ENCODE data around the gene ADH6.
"Not testable (repeated sequence)": the region's sequence is repeated elsewhere in the genome, so short reads cannot be mapped to it uniquely, and the experiment has no call there.

ADH6 gene

DNA sequence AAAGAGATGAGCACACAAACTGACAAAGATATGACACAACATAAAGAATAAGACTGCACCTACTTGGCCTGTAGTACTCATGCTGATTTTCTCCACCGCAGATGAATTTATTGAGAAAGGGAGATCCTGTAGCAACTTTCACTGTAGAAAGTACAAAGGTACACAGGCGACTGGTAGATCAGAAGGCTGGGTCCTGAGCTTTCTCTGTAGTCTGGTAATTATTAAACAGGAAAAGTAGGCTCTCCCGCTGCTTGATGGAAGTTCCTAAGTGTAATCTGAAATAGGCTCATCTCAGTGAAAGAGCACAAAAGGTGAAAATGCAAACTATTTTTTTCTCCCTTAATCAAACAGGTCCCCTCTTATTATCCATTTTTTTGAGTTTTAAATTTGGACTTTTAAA, at the start of gene ADH6:
ADH6 (minus strand) TSS at position 175 of the 400 bp plus-strand sequence; CDS start at position 81, 94 bp downstream.
- H3K27ac ChIP-seq = no peak within 1 kb of the TSS
- TF ChIP-seq, protein P1, sequence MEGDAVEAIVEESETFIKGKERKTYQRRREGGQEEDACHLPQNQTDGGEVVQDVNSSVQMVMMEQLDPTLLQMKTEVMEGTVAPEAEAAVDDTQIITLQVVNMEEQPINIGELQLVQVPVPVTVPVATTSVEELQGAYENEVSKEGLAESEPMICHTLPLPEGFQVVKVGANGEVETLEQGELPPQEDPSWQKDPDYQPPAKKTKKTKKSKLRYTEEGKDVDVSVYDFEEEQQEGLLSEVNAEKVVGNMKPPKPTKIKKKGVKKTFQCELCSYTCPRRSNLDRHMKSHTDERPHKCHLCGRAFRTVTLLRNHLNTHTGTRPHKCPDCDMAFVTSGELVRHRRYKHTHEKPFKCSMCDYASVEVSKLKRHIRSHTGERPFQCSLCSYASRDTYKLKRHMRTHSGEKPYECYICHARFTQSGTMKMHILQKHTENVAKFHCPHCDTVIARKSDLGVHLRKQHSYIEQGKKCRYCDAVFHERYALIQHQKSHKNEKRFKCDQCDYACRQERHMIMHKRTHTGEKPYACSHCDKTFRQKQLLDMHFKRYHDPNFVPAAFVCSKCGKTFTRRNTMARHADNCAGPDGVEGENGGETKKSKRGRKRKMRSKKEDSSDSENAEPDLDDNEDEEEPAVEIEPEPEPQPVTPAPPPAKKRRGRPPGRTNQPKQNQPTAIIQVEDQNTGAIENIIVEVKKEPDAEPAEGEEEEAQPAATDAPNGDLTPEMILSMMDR (conservative IDR thresholded peaks at IDR 0.05) = no peak
- no peak for TF ChIP-seq ZFX (IDR thresholded peaks at IDR 0.05)

DNA sequence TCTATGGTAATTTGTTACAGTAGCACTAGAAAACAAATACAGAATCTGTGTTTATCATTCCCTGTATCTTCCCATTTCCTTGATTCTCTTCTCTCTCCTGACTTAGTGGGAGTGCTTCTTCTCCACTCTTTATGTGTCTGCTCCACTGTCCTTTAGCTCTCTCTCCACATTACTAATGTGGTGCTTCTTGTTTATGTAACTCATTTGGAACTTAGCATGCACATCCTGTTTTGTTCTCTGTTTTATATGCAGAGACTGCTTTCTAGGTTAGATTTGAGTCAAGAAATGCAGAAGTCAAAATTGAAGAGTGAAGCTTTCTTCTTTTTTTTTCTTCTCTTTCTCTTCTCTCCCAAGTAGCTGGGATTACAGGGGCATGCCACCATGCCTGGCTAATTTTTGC, 45.9 kb upstream of the ADH6 start:
- H3K27ac ChIP-seq = no peak overlapping the region
- no peak for TF ChIP-seq ZFX (IDR thresholded peaks at IDR 0.05)
- TF ChIP-seq, protein P1 (conservative IDR thresholded peaks at IDR 0.05) = no peak

DNA sequence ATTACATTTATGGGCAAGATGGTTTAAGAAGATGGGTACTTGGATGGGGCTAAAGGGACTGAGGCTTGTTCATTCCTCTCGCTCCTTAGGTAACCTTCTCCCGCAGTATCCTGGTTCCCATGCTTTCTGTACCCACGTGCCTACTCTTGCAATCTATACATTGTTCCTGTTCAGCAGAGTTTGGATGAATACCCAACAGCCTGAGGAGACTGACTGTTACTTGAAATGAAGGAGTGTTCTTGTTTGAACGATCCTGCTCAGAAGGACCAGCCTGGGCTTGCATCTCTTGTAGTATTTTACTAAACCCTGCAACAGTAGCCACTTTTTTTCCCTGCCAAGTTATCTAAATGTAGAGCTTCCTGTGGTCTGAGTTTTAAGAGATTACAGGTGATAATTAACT, 33.7 kb upstream of the ADH6 start:
- TF ChIP-seq ZFX (IDR thresholded peaks at IDR 0.05) = no peak
- TF ChIP-seq, protein P1 (conservative IDR thresholded peaks at IDR 0.05) = no peak
- no peak overlapping the region for H3K27ac ChIP-seq

DNA sequence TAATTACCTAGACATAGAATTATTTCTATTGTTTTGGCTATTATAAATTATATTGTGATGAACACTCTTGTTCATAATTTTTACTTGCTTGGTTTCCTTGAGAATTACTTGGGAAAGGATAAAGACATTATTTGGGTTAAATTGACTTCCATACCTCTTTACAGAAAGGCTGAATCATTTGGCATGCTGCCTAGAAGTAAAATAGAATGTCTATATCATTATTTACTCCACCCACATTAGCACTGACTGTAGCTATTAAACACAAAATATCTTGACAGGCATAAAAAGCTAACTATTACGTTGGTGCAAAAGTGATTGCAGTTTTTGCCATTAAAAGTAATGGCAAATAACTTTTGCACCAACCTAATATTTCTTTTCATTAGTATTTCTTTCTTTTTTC, 29.7 kb upstream of the ADH6 start:
- no peak overlapping the region for H3K27ac ChIP-seq
- no peak for TF ChIP-seq ZFX (IDR thresholded peaks at IDR 0.05)
- TF ChIP-seq, protein P1 (conservative IDR thresholded peaks at IDR 0.05) = no peak

DNA sequence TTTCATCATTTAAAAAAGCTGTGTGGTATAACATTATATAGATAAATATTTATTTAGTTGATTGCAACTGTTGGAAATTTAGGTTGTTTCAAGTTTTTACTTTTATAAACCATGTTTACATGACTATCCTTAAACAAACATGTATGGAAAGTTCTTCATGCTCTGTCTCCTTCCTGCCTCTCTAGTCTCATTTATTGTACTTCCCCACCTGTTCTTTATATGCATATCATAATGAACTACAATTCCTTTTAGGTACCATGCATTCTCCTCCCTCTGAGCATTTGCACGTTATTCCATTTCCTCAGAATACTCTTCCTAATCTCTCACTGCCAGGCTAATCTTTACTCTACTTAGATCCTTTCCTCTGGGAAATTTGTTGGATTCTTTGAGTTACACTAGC, 16.9 kb upstream of the ADH6 start:
- TF ChIP-seq, protein P1 (conservative IDR thresholded peaks at IDR 0.05) = no peak
- no peak for TF ChIP-seq ZFX (IDR thresholded peaks at IDR 0.05)

DNA sequence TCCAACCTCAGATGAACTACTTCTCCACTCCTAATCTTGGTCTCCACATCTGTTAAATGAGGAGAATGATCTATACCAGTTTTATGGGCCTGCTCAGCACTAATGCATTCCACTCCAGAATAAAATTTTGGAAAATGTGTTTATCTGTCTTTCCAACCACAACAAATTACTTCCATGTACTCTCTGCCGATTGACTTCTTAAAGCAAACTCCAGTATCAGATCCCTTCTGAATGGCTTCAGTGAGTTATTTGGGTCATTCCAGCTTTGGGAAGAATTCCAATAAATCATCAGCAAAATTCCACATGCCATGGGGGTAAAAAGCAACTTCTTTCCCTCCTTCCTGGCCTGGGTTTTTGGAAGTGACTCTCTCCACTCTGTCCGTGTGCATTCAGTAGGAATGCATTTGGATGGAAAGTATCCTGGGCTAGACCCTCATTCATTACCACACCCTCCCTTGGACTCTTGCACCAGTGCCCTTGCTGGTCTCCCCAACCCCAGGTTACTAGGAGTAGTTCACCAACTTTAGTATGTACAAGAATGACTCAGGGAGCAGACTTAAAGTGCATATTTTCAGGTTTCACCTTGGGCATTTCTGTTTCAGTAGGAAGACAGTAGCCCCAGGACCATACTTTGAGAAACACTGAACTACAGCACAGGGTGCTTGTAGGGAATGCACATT, 15.4 kb upstream of the ADH6 start:
- TF ChIP-seq, protein P1 (conservative IDR thresholded peaks at IDR 0.05) = no peak
- TF ChIP-seq ZFX (IDR thresholded peaks at IDR 0.05) = no peak
- H3K27ac ChIP-seq = no peak overlapping the region

More for the DNA sequence above, 16.9 kb upstream of the ADH6 start:
- no peak overlapping the region for H3K27ac ChIP-seq

DNA sequence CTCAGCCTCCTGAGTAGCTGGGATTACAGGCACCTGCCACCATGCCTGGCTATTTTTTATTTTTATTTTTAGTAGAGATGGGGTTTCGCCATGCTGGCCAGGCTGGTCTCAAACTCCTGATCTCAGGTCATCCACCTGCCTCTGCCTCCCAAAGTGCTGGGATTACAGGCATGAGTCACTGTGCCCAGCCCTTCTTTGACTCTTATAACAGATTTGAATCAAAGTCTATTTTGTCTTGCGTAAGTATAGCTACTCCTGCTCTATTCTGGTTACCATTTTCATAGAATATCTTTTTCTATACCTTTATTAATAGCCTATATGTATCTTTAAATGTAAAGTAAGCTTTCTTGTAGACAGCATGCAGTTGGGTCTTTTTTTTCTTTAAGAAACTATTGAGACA, 14.4 kb upstream of the ADH6 start:
- H3K27ac ChIP-seq = not testable (repeated sequence)

DNA sequence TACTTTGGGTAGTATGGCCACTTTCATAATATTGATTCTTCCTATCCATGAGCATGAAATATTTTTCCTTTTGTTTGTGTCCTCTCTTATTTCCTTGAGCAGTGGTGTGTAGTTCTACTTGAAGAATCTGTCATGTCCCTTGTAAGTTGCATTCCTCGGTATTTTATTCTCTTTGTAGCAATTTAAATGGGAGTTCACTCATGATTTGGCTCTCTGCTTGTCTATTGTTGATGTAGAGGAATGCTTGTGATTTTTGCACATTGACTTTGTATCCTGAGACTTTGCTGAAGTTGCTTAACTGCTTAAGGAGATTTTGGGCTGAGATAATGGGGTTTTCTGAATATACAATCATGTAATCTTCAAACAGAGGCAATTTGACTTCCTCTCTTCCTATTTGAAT, 9.7 kb upstream of the ADH6 start:
- not testable (repeated sequence) for H3K27ac ChIP-seq

DNA sequence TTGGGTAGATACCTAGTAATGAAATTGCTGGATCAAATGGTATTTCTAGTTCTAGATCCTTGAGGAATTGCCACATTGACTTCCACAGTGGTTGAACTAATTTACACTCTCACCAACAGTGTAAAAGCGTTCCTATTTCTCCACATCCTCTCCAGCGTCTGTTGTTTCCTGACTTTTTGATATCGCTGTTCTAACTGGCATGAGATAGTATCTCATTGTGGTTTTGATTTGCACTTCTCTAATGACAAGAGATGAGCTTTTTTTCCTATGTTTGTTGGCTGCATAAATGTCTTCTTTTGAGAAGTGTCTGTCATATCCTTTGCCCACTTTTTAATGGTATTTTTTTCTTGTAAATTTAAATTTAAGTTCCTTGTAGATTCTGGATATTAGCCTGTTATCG, 8.6 kb upstream of the ADH6 start:
- not testable (repeated sequence) for H3K27ac ChIP-seq

Measured in C4-2B (cell line).